Upper lobe of right lung (tissue), 1 donor: ENCODE data around the gene PLD5. TPM values are rescaled to one million over a fixed set of nuclear protein-coding genes. Genes with fewer than 3 reads are reported as not detected.

ENCODE experiments used
- ATAC-seq: fragments of 200-7000 bp; cut with Tn5 transposase; one replicate; pipeline ENCODE4 v1.9.1; 2020; ENCODE audit warnings: mild to moderate bottlenecking, moderate library complexity
- DNase-seq: peaks from one replicate; pipeline ENCODE4 v3.0.0-alpha.2; 2020
- H3K27ac ChIP-seq: fragments of 200-600 bp; one replicate; pipeline ENCODE4 v1.8.0; 2022
- H3K27me3 ChIP-seq: fragments of 200-600 bp; one replicate; pipeline ENCODE4 v1.8.0; 2022; ENCODE audit warnings: mild to moderate bottlenecking
- H3K36me3 ChIP-seq: fragments of 200-600 bp; one replicate; pipeline ENCODE4 v1.8.0; 2022
- H3K4me1 ChIP-seq: fragments of 200-600 bp; one replicate; pipeline ENCODE4 v1.8.0; 2022
- H3K4me3 ChIP-seq: fragments of 200-600 bp; one replicate; pipeline ENCODE4 v1.8.0; 2022; ENCODE audit warnings: mild to moderate bottlenecking
- H3K9me3 ChIP-seq: fragments of 200-600 bp; one replicate; pipeline ENCODE4 v1.8.0; 2022
- CTCF ChIP-seq: fragments of 200-600 bp; IDR thresholded peaks from one replicate; pipeline ENCODE4 v1.8.0; 2022; ENCODE audit warnings: antibody characterized with exemption
- intact Hi-C: fragments of 100-400 bp; cut with DNase I; formaldehyde crosslinking; loops from one replicate; pipeline ENCODE4 v1.11.0; 2022
- total RNA-seq: library from RNA; stranded (reverse); fragmentation: NEBNext Ultra II Directional; extraction: Animal tissue kit (Norgen Biotek cat#: 25700); gene quantifications from one replicate; pipeline ENCODE4 v1.2.1, GENCODE V29; 2021
- donor health status: DM: no; HTN: yes; CAD: no; lungs with severe emphysema.

The PLD5 gene
- total RNA-seq, 1 donor from 2014 or later = 0.87 TPM

- Histone ChIP-seq H3K4me1 (no peaks in the 10 kb centered on the region), H3K27ac (no peak overlapping the region), H3K9me3 (no peaks in the 10 kb centered on the region), H3K4me3 (no peak overlapping the region), H3K27me3 (peaks cover 10% of the 10 kb centered on the region), H3K36me3 (no peaks in the 10 kb centered on the region)
- intact Hi-C loops = no loop called here
- DNase-seq (no peak), ATAC-seq (no peak)
- TF ChIP-seq CTCF = no peak
Measured at GRCh38 chr1:242456726-242457269, 67.7 kb downstream of the PLD5 start.

GRCh38 chr1:242455052-242455361 lies 69.5 kb downstream of the PLD5 start:
- TF ChIP-seq CTCF = no peak
- H3K27ac ChIP-seq = no peak overlapping the region
- no peaks in the 10 kb centered on the region for H3K9me3 ChIP-seq
- no peaks in the 10 kb centered on the region for H3K36me3 ChIP-seq
- no peak for ATAC-seq
- H3K4me3 ChIP-seq = no peak overlapping the region
- peaks cover 10% of the 10 kb centered on the region for H3K27me3 ChIP-seq
- intact Hi-C loops = no loop called here
- no peak for DNase-seq
- H3K4me1 ChIP-seq = no peaks in the 10 kb centered on the region

GRCh38 chr1:242454262-242455051 lies 70.0 kb downstream of the PLD5 start:
- Histone ChIP-seq H3K4me1 (no peaks in the 10 kb centered on the region), H3K27ac (no peak overlapping the region), H3K9me3 (no peaks in the 10 kb centered on the region), H3K27me3 (peaks cover 10% of the 10 kb centered on the region), H3K36me3 (no peaks in the 10 kb centered on the region), H3K4me3 (no peak overlapping the region)
- intact Hi-C loops = no loop called here
- TF ChIP-seq CTCF = peak; percentile 63
- ATAC-seq (peak; percentile 61), DNase-seq (no peak)

- Histone ChIP-seq H3K27me3 (peaks cover 12% of the 10 kb centered on the region), H3K9me3 (no peaks in the 10 kb centered on the region), H3K27ac (no peak overlapping the region), H3K36me3 (no peaks in the 10 kb centered on the region), H3K4me3 (no peak overlapping the region), H3K4me1 (no peaks in the 10 kb centered on the region)
- intact Hi-C loops = no loop called here
- TF ChIP-seq CTCF = no peak
- ATAC-seq (no peak), DNase-seq (no peak)
Measured at GRCh38 chr1:242452573-242452972, 71.9 kb downstream of the PLD5 start.

GRCh38 chr1:242449661-242450060 lies 74.8 kb downstream of the PLD5 start:
- no peak for TF ChIP-seq CTCF
- H3K9me3 ChIP-seq = no peaks in the 10 kb centered on the region
- H3K4me3 ChIP-seq = no peak overlapping the region
- no peak for DNase-seq
- intact Hi-C loops = no loop called here
- peaks cover 9% of the 10 kb centered on the region for H3K27me3 ChIP-seq
- no peak for ATAC-seq
- no peak overlapping the region for H3K27ac ChIP-seq
- no peaks in the 10 kb centered on the region for H3K36me3 ChIP-seq
- no peaks in the 10 kb centered on the region for H3K4me1 ChIP-seq
